Activated T-helper 1 cell treated with anti-CD3 and anti-CD28 coated beads, Interleukin-2, amount 50 U/mL, for 16 hours (primary cell): ENCODE data around the gene PNPLA2.

Source experiments
- DNase-seq, 2 donors: peaks; one replicate each; pipeline ENCODE4 v3.0.0-alpha.2; 2020; ENCODE audit warnings: low read depth in 1 of 2, low spot score in 1 of 2

The PNPLA2 gene

DNA sequence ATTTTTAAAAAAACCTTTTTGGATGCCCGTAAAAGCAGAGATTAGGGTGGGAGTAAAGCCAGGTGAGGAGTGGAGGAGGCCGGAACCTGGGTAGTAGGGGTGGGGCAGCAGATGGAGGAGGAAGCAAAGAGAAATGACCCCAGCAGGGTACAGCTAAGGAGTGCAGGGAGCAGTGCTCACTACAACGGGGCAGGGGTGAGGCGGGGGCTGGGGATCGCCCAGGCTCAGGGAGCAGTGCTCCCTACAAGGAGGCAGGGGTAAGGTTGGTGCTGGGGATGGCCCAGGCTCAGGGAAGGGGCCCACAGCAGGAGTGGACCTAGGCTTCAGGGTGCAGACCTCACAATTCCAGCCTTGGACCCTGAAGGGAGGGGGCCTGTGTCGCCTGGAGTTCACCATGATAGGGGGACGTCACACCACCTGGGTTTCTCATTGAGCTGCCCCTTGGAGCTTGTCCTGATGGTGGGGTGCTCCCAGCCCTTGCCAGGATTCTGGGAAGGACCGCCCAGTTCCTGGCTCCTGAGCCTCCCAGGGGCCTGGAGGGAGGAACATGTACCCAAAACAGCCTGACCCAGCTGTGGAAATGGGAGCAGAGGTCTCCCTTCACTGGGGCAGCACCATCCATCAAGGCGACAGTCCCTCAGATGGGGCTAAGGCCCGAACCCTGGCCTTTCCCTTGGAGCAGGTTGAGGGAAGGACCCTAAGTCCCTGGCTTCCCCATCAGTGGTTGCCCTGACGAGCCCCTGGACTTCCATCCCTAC lies 2.9 kb upstream of the PNPLA2 start:
- DNase-seq: no peak

DNA sequence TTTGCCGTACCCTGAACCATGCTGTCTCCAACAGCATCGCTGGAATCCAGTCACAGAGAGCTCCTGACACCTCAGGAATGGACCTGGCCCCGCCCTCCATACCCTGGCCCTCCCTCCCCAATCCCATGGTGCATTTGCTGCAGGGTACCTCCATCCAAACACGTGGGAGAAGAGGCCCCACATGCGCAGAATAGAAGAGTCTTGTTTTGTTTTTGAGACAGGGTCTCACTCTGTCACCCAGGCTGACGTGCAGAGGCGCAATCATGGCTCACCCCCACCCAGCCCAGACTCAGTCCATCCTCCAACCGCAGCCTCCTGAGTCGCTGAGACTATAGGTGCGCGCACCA lies 2.3 kb upstream of the PNPLA2 start:
- no peak for DNase-seq

DNA sequence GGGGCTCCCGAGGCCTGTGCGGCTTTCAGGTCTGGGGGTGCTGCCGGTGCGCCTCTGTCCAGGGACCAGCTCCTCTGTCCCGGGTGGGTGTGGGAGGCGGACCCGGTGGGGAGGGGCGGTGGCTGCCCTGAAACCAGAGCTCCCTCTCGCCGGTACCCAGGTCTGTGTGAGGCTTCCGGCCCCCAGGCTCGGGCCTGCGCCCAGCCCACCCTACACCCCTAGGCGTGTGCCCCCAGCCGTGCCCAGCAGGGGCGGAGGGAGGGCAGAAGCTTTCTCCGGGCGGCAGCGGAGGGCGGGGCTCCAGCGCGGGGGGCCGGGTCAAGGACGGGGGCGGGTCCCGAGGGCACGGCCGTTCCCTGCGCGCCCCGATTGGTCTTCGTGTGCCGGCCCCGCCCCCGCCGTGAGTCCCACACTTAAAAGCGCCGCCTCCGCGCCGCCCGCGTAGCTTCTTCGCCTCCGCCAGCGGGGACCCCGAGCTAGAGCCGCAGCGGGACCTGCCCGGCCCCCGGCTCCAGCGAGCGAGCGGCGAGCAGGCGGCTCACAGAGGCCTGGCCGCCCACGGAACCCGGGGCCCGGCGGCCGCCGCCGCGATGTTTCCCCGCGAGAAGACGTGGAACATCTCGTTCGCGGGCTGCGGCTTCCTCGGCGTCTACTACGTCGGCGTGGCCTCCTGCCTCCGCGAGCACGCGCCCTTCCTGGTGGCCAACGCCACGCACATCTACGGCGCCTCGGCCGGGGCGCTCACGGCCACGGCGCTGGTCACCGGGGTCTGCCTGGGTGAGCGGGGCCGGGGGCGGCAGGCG lies 616 bp downstream of the PNPLA2 start:
- DNase-seq: peak; percentile 82 to 87

DNA sequence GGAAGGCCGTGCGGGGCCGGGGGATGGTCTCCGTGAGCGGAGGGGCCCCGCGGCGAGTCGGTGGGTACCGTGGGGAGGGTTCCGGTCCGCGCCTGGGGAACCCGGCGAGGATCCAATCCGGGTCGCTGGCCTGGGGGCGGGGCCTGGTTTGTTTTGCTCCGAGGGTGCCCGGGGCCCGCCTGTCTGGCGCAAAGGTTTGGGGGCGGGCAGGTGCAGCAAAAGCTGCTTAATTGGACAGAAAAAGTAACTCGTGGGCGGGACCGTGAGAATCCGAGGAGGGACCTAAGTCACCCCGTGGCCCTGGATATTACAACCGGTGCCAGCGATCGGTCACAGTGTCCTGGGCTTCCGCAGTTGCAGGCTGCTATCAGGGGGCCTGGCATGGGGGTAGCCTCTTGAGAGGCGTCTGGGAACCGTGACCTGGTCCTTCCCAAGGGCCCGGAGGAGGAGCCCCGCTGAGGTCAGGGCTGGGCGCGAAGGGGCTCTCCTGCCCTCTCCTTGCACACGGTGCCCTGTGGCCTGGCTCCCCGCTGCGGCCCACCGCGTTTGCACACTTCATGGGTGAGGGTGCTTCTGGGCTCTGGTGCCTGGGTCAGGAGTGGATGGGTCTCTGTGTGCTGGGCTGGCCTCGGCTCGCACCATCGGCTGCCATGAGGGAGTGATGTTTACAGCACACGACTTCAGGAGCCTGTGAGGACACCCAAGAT lies 1.4 kb downstream of the PNPLA2 start:
- DNase-seq: peak; percentile 87 to 93

DNA sequence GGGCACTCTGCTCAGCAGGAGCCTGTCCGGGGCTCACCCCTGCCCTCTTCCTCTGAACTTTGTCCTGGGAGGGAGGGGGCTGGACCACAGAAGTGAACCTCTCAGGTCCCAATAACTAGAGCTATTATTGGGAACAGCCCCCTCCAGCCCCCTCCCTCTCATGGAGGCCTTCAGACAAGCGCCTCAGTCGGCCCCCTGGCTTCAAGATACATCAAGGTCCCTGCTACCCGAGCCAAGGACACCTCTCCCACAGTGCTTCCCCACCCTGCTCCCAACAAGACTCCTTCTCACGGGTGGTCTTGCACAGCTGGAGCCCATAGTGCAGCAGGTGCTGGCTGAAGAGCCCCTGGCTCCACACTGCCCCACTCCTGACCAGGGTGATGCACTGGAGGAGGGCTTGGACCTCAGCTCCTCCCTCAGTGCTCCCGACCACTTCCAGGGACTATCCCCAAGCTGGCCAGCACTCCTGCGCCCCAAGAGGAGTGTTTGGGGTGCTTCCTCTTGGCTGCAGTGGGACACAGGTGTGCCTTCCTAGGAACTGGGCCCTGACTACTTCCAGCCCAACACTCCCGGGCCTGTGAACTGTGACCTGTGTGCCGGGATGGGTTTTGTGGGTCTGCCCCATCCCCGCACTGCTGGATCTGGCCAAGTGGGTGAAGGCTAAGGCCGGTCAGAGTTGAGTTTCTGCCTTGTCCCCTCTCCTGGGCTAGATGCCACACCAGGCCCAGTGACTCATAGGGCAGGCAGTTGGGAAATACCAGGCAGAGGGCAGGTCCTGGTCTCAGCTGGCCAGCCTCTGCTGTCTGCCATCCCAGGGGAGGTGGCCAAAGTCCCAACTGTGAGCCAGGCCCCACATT lies 2.2 kb downstream of the PNPLA2 start:
- no peak for DNase-seq

DNA sequence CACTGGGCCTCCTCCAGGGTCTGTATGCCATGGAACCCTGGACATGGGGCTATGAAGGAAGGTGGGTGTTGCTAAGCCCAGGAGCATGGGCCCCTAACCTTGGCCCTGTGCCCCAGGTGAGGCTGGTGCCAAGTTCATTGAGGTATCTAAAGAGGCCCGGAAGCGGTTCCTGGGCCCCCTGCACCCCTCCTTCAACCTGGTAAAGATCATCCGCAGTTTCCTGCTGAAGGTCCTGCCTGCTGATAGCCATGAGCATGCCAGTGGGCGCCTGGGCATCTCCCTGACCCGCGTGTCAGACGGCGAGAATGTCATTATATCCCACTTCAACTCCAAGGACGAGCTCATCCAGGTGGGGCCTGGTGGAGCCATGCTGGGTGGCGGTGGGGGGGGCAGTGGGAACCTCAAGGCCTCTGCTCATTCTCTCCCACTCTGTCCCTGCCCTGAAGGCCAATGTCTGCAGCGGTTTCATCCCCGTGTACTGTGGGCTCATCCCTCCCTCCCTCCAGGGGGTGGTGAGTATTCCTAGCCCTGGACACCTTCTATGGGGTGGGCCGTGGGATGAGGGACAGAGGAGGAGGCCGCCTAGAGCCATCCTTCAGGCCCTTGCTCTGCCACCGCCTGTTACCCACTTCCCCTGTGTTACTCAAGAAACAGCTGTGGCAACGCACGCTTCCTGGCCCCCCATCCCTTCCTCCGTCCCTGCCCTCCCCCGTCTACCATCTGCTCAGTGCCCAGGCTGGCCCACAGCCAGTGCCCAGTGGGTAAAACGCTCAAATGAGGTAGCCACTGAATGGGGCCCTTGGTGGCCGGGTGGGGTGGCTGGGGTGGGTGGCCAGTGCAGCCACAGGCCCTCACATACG lies 3.0 kb downstream of the PNPLA2 start:
- no peak for DNase-seq

DNA sequence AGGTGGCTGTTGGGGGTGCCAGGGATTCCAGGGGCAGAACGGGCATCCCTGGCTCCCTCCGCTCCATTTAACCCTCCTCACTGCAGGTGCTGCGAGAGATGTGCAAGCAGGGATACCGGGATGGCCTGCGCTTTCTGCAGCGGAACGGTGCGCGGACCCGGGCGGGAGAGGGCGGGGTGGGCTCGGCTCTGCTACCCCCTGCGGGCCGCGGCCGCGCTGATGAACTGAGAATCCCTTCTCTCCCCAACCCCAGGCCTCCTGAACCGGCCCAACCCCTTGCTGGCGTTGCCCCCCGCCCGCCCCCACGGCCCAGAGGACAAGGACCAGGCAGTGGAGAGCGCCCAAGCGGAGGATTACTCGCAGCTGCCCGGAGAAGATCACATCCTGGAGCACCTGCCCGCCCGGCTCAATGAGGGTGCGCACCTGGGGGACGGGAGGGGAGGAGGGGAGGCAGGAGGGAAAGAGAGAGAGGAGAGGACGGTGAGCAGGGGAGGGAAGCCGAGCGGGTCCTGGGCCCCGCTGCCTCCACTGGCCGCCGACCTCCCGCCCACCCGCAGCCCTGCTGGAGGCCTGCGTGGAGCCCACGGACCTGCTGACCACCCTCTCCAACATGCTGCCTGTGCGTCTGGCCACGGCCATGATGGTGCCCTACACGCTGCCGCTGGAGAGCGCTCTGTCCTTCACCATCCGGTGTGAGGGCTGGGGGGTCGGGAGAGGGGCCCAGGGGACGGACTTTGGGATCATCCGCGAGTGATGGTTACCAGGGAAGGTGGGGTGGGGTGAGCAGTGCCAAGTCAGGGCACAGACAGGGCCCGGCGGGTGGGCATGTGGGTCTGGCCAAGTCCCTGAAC lies 5.0 kb downstream of the PNPLA2 start:
- no peak for DNase-seq

DNA sequence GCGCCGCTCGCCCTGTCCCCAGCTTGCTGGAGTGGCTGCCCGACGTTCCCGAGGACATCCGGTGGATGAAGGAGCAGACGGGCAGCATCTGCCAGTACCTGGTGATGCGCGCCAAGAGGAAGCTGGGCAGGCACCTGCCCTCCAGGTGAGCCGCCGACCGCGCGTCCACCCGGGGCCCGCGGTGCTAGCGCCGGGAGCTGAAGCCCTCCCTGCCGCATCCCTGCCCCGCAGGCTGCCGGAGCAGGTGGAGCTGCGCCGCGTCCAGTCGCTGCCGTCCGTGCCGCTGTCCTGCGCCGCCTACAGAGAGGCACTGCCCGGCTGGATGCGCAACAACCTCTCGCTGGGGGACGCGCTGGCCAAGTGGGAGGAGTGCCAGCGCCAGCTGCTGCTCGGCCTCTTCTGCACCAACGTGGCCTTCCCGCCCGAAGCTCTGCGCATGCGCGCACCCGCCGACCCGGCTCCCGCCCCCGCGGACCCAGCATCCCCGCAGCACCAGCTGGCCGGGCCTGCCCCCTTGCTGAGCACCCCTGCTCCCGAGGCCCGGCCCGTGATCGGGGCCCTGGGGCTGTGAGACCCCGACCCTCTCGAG lies 5.7 kb downstream of the PNPLA2 start:
- DNase-seq: no peak

DNA sequence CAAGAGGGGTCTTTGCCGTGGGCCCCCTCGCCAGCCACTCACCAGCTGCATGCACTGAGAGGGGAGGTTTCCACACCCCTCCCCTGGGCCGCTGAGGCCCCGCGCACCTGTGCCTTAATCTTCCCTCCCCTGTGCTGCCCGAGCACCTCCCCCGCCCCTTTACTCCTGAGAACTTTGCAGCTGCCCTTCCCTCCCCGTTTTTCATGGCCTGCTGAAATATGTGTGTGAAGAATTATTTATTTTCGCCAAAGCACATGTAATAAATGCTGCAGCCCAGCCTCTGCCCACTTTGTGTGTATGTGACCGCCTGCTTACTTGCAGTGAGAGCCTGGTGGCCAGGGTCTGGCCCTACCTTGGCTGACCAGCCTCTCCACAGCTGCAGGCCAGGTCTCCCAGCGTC lies 6.2 kb downstream of the PNPLA2 start:
- DNase-seq: no peak

DNA sequence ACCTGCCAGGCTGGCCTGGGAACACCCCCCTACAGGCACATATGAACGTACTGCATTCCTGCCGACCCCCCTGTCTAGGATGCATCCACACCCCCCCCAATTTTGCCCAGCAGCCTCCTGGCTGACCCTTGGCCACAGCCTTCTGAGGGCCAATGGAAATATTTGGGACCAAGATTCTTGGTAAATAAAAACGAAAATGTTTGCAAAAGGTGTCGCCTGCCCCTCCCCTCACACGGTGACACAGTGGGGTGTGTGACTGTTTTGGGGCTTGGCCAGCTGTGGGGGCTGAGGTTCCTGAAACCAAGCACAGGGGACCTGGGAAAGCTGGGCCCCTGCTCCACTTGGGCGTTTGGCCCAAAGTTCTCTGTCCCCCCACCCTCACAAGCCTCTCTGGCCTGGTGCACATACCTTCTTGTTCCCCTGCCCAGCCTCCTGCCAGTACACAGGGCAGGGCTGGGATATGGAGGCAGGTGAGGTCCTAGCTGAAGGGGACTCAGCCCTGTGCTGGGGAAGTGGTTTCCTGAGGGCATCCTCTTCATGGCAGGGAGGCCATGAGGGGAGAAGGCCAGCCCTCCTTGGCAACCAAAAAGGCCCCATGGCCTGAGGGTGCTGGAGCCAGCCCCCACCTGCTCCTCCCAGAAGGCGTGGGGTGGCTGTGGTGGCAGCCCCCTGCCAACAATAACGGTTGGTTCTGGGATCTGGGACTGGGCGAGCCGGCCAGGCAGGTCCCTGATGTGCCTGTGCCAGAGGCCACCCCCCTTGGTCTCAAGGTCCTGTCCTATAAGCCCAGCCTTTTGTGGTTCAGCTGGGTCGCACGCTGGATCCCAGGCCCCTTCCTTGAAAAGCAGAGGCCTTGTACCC lies 6.9 kb downstream of the PNPLA2 start:
- no peak for DNase-seq

DNA sequence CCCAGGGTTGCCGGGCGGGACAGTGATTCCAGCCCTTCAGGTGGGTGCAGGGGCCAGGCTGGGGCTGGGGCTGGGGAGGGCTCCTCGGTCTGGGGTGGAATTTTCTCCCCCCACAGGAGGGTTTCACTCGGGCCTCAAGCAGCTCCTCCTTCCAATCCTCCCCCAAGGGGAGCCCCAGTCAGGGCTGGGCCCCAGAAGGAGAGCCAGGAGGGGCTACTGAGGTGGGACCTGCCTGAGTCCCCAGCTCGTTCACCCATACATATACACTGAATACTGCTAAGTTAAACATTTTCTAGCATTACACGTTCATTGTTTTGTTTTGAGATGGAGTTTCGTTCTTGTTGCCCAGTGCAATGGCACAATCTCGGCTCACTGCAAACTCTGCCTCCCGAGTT lies 7.5 kb downstream of the PNPLA2 start:
- no peak for DNase-seq

DNA sequence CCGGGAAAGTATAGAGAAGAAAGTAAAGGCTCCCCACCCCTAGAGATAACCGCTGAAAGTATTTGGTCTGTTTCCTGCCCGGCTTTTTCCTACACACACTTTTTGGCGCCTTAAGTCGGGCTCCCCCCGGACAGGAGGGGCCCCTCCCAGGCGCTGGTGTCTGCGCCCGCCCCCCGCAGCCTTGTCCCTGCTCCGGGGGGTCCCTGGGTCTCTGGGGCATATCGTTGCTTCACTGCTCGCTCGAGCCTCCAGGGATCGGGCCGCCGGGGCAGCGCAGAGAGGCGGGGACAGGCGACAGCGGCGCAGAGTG lies 8.1 kb downstream of the PNPLA2 start:
- no peak for DNase-seq

DNA sequence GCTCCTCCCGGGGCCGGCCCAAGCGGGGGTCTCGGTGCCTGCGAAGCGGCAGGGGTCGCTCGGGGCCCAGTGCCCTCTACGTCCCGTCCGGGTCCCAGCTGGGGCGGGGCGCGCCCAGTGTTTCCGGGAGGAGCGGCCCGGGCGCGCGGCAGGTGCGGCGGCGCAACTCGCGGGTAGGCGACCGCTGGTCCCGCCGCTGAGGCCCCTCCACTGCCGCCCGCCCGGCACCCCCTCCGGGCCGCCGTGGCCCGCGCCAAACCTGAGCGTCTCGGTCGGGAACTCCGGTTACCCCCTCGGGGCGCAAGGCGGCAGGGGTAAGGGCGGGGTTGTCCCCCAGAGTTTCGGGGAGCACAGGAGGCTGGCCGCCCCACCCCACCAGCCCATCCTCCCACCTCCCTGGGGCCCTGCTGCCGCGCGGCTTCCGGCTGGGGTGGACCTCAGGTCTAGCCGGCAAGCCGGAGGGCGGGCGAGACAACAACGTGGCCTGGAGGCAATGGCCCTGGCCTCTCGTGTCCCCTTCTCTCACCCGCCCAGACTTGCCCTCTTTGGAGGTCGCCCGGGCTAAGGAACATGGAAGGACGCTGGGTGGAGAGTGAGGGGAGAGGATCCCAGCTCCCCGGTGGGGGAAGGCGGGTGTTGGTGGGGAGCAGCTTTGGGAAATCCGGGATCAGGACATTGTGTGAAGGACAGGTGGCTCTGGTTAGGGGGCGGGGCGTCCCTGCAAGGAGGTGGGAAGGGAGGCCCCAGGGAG lies 8.6 kb downstream of the PNPLA2 start:
- no peak for DNase-seq

DNA sequence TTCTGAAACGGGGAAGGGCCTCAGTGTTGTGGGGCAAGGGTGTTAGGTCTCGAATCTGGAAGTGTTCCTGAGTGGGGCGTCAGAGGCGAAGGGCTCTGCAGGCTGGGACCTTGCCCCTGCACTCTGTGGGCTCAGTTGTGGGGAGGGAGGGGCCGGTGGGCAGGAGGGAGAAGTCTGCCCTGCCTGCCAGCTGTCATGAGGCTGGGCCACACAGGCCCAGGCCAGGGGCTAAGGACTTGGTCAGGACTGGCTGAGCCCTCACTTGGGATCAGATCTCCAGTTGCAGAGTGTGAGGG lies 9.1 kb downstream of the PNPLA2 start, which contains the start of gene CRACR2B:
Gene CRACR2B (plus strand): TSS at position 23 of the 296 bp plus-strand sequence. CDS start 689 bp downstream, outside the sequence.
- no peak for DNase-seq

DNA sequence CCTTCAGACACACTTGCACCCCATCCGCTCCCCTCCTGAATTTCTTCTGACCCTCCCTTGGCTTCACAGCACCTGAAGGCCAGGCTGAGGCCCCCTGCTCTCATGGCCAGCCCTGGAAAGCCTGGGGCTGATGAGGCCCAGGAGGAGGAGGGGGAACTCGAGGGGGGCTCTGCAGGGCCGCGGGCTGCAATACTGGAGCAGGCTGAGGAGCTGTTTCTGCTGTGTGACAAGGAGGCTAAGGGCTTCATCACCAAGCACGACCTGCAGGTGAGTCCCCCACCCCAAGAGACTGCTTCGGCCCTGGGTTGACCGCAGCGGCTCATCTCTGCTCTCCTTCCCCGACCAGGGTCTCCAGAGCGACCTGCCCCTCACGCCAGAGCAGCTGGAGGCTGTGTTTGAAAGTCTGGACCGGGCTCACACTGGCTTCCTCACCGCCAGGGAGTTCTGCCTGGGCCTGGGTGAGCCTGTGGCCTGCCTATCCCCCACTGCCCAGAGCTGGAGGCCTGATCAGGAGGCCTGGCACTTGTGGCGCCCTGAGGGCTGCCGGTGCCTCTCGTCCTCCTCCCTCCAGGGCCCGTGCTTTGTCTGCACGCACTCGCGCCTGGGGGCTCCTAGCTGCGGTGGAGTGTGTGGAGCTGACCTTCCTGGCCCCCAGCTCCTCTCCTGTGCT lies 9.9 kb downstream of the PNPLA2 start:
- DNase-seq: no peak

DNA sequence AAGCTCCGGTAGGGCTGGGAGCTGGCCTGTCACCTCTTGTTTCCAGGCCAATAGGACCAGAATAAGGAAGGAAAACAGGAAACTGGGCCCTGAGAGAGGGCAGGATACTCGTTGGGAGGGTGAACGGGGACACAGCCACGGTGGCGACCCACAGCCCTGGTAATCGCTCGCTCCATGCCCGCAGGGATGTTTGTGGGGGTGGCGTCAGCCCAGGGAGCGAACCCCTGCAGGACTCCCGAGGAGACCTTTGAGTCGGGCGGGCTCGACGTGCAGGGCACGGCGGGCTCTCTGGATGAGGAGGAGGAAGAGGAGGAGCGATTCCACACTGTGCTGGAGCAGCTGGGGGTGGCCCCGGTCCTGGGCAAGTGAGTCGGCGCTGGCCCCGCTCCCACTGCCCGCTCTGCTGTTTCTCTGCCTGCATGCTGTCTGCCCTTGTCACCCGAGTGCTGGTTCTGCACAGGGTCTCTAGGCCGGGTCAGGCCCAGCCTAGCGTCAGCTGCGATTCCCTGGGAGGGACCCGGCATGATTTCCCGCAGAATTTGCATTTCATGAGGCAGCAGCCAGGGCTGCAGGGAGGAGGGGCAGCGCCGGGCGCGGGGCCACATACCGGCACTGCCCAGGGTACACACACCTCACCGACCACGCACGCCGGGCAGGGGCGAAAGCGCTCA lies 10.6 kb downstream of the PNPLA2 start:
- no peak for DNase-seq
